ENCODE results near the gene SCD. TPM values are rescaled to one million over a fixed set of nuclear protein-coding genes. Genes with fewer than 3 reads are reported as not detected.

SCD gene
- total RNA-seq, 1 experiment from 2014 or later, result 652 TPM

- TF ChIP-seq, protein P1, sequence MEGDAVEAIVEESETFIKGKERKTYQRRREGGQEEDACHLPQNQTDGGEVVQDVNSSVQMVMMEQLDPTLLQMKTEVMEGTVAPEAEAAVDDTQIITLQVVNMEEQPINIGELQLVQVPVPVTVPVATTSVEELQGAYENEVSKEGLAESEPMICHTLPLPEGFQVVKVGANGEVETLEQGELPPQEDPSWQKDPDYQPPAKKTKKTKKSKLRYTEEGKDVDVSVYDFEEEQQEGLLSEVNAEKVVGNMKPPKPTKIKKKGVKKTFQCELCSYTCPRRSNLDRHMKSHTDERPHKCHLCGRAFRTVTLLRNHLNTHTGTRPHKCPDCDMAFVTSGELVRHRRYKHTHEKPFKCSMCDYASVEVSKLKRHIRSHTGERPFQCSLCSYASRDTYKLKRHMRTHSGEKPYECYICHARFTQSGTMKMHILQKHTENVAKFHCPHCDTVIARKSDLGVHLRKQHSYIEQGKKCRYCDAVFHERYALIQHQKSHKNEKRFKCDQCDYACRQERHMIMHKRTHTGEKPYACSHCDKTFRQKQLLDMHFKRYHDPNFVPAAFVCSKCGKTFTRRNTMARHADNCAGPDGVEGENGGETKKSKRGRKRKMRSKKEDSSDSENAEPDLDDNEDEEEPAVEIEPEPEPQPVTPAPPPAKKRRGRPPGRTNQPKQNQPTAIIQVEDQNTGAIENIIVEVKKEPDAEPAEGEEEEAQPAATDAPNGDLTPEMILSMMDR (IDR thresholded peaks at IDR 0.05 in 2 of 3, conservative IDR thresholded peaks at IDR 0.05 in 1 of 3; ENCODE audit: borderline replicate concordance in 1 of 3, insufficient read depth in 1 of 3, low read depth in 2 of 3, low read length in 2 of 3), result no peak
- TF ChIP-seq SIN3A (IDR thresholded peaks at IDR 0.05; ENCODE audit: low read depth) (no peak), SP1 (IDR thresholded peaks at IDR 0.05; ENCODE audit: low read depth) (no peak)
These were observed 13.9 kb upstream of the SCD start (continued) for GRCh38 chr10:100333106-100333505.

DNA sequence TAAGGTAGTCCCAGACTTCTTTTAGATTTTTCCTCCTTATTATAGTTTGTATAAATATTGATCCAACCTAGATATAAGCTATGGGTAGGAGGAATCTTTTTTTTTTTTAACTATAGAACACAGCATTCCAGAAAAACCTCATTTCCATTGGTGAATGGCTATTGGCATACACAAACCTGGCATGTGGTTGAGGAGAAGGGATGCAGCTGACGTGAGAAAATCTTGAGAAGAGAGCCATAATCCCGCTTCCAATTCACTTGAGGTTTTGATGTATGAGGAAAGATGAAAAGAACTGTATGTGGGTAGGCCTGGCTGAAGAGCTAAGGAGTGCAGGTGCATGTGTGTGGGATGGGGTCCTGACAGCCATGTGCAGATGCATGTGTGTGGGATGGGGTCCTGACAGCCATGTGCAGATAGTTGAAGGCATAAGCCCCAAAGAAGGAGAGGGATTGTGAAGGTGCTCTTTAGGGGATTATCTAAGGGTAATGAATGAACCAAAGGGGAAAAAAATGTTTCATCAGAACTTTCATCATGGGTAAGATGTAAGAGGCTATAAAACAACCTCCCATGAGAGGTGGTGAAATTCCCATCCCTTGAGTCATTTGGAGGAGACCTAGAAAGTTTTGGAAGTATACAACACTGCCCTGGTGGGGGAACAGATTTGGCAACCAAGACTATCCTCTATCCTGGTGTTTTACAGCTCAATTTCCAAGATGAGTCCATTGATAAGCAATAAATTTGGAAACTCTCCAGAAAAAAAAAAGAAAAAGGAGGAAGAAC lies 13.2 kb upstream of the SCD start:
- Histone ChIP-seq H3K79me2 (ENCODE audit: insufficient read depth, low read length) (no peaks in the 10 kb centered on the region), H3K4me1 (ENCODE audit: control insufficient read depth in 1 of 2, insufficient read depth in 2 of 2, low read length in 2 of 2) (no peaks in the 10 kb centered on the region), H2AFZ (ENCODE audit: low read depth, low read length, poor library complexity, severe bottlenecking) (no peak overlapping the region), H3K27ac (ENCODE audit: low read depth, low read length) (no peak overlapping the region), H3K9ac (ENCODE audit: low read length) (no peak overlapping the region), H3K4me2 (ENCODE audit: low read length) (no peak overlapping the region), H3K36me3 (ENCODE audit: control insufficient read depth in 1 of 2, insufficient read depth in 2 of 2, low read length in 2 of 2) (no peaks in the 10 kb centered on the region), H4K20me1 (ENCODE audit: insufficient read depth) (no peaks in the 10 kb centered on the region), H3K9me2 (ENCODE audit: insufficient read depth) (no peaks in the 10 kb centered on the region), H3K4me3 (replicated peaks in 1 of 2; ENCODE audit: low read depth in 1 of 2, low read length in 2 of 2) (no peak overlapping the region), H3K9me3 (ENCODE audit: control insufficient read depth in 1 of 2, insufficient read depth in 1 of 2, low read depth in 1 of 2, low read length in 2 of 2) (no peaks in the 10 kb centered on the region), H3K27me3 (ENCODE audit: insufficient read depth, low read length) (peaks cover 32% of the 10 kb centered on the region; the same call in 1 of the 2 replicates)
- TF ChIP-seq TCF7L2 (IDR thresholded peaks at IDR 0.05; ENCODE audit: borderline replicate concordance, extremely low read depth, insufficient read depth, insufficient read length), result no peak
- no peak for TF ChIP-seq FOSL1 (IDR thresholded peaks at IDR 0.05; ENCODE audit: low read depth)
- no peak for TF ChIP-seq SRF (IDR thresholded peaks at IDR 0.05; ENCODE audit: low read depth)
- TF ChIP-seq ZNF274 (IDR thresholded peaks at IDR 0.05; ENCODE audit: low read depth, low read length), result no peak
- no peak for TF ChIP-seq EZH2 (IDR thresholded peaks at IDR 0.05)
- TF ChIP-seq POLR2A (IDR thresholded peaks at IDR 0.05; ENCODE audit: borderline replicate concordance, extremely low read depth, insufficient read depth, insufficient read length), result no peak
- no peak for TF ChIP-seq CEBPB (IDR thresholded peaks at IDR 0.05; ENCODE audit: low read depth)
- TF ChIP-seq, protein P1 (IDR thresholded peaks at IDR 0.05 in 2 of 3, conservative IDR thresholded peaks at IDR 0.05 in 1 of 3; ENCODE audit: borderline replicate concordance in 1 of 3, insufficient read depth in 1 of 3, low read depth in 2 of 3, low read length in 2 of 3), result no peak
- TF ChIP-seq, protein P2, sequence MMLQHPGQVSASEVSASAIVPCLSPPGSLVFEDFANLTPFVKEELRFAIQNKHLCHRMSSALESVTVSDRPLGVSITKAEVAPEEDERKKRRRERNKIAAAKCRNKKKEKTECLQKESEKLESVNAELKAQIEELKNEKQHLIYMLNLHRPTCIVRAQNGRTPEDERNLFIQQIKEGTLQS (IDR thresholded peaks at IDR 0.05), result no peak
- TF ChIP-seq CBX3 (IDR thresholded peaks at IDR 0.05; ENCODE audit: low read depth), result no peak
- intact Hi-C loops (cut with micrococcal nuclease), result no loop called here
- ATAC-seq (no peak), DNase-seq (ENCODE audit: low read depth, low spot score) (no peak)
- ChIA-PET RAD21 (ENCODE audit: low non-redundant PET in 1 of 2, low total read pairs in 2 of 2, uncharacterized antibody in 2 of 2, unreplicated experiment in 2 of 2) (no interaction called here), POLR2A (no interaction called here), CTCF (interaction anchor here (1.0 to 1.6 kb wide), 3 partner anchors 9 to 185 kb away, joined by 3 read pairs; partner anchors contain the start of gene SCD)
- no TSS peak for BruUV-seq (replicated peaks)
